PC-9 (cell line): ENCODE results near the gene ZNF552. TPM values are rescaled to one million over a fixed set of nuclear protein-coding genes. Genes with fewer than 3 reads are reported as not detected.
A peak's percentile ranks its signal among the peaks of the same experiment; 100 is the strongest.
"Not testable (repeated sequence)": the region's sequence is repeated elsewhere in the genome, so short reads cannot be mapped to it uniquely, and the experiment has no call there.

Experiments
- Bru-seq: library from RNA; stranded (reverse); fragments of 400-500 nt; gene quantifications from one replicate; lab custom pipeline; 2021; lab: Mats Ljungman, UMichigan
- BruChase-seq, 2 experiments: library from RNA; stranded (reverse); fragments of 400-500 nt; gene quantifications; one replicate each; lab custom pipeline; 2021; lab: Mats Ljungman, UMichigan
- BruUV-seq: library from RNA; stranded (reverse); fragments of 400-500 nt; replicated peaks from 2 replicates; lab custom pipeline; 2021; lab: Mats Ljungman, UMichigan
- CTCF ChIA-PET: fragments of 300-600 bp; sonication (Branson Sonifier 250); formaldehyde crosslinking; loops from one replicate; lab custom pipeline; 2022; ENCODE audit warnings: antibody characterized with exemption; lab: Charles Lee
- POLR2A ChIA-PET: fragments of 300-600 bp; sonication (Branson Sonifier 250); formaldehyde crosslinking; loops from one replicate; lab custom pipeline; 2022; ENCODE audit warnings: antibody characterized with exemption; ENCODE audit not compliant: unreplicated experiment; lab: Charles Lee
- DNase-seq, 2 experiments: peaks; one replicate each; pipeline versions ENCODE4 v3.0.0 to v3.0.0-alpha.2; 2015 to 2022; ENCODE audit warnings: mixed read lengths in 1 of 2
- H2AFZ ChIP-seq: fragments of 200-600 bp; sonication (generic); 2 replicates; pipeline ENCODE4 v1.8.1; 2017; ENCODE audit warnings: antibody characterized with exemption
- H3F3A ChIP-seq: fragments of 200-600 bp; sonication (generic); 2 replicates; pipeline ENCODE4 v1.8.1; 2017; ENCODE audit warnings: antibody characterized with exemption, mild to moderate bottlenecking, low read depth; ENCODE audit not compliant: insufficient read depth
- H3K27ac ChIP-seq: fragments of 200-600 bp; sonication (generic); 2 replicates; pipeline ENCODE4 v1.6.1; 2016; ENCODE audit warnings: mixed run types
- H3K27me3 ChIP-seq: fragments of 200-600 bp; sonication (generic); 2 replicates; pipeline ENCODE4 v1.6.1; 2016; ENCODE audit warnings: low read depth, mixed run types; ENCODE audit not compliant: insufficient read depth
- H3K36me3 ChIP-seq: fragments of 200-600 bp; sonication (generic); 2 replicates; pipeline ENCODE4 v1.6.1; 2016; ENCODE audit warnings: low read depth, mixed run types
- H3K4me1 ChIP-seq: fragments of 200-600 bp; sonication (generic); replicated peaks from 2 replicates; pipeline ENCODE4 v1.6.1; 2016; ENCODE audit warnings: mixed run types; ENCODE audit not compliant: insufficient read depth
- H3K4me2 ChIP-seq: fragments of 200-600 bp; sonication (generic); 2 replicates; pipeline ENCODE4 v1.6.1; 2017; ENCODE audit warnings: mixed run types
- H3K4me3 ChIP-seq: fragments of 200-600 bp; sonication (generic); 2 replicates; pipeline ENCODE4 v1.6.1; 2016; ENCODE audit warnings: mixed run types
- H3K79me2 ChIP-seq: fragments of 200-600 bp; sonication (generic); 2 replicates; pipeline ENCODE4 v1.6.1; 2017; ENCODE audit warnings: low read depth, mixed run types
- H3K9me2 ChIP-seq: fragments of 200-600 bp; sonication (generic); 2 replicates; pipeline ENCODE4 v1.8.1; 2017; ENCODE audit warnings: mild to moderate bottlenecking; ENCODE audit not compliant: insufficient read depth
- H3K9me3 ChIP-seq: fragments of 200-600 bp; sonication (generic); 2 replicates; pipeline ENCODE4 v1.8.1; 2016; ENCODE audit warnings: low read depth; ENCODE audit not compliant: insufficient read depth
- H4K20me1 ChIP-seq: fragments of 200-600 bp; sonication (generic); 2 replicates; pipeline ENCODE4 v1.8.1; 2017; ENCODE audit not compliant: insufficient read depth
- EZH2 ChIP-seq: fragments of 200-600 bp; sonication (generic); IDR thresholded peaks from 2 replicates; pipeline ENCODE4 v1.8.0; 2017; ENCODE audit warnings: antibody characterized with exemption, low read depth
- intact Hi-C: fragments of 100-400 bp; cut with micrococcal nuclease; formaldehyde crosslinking; loops from one replicate; pipeline ENCODE4 v1.10.0; 2022; ENCODE audit not compliant: unreplicated experiment
- long read RNA-seq: library from polyadenylated mRNA; stranded (forward); transcript quantifications from one replicate; pipeline ENCODE4 v2.0.0, GENCODE V29; 2022
- total RNA-seq: library from RNA; stranded (reverse); gene quantifications from 2 replicates; pipeline ENCODE4 v1.2.3, GENCODE V29; 2021
- TF ChIP-seq, protein P1 (sequence below): fragments of 200-600 bp; sonication (generic); conservative IDR thresholded peaks from 2 replicates; pipeline ENCODE4 v1.6.1; 2017; ENCODE audit warnings: mixed run types, antibody characterized with exemption, mild to moderate bottlenecking, moderate library complexity

The ZNF552 gene
- total RNA-seq = 14.3 and 15.1 TPM in 2 replicates
- Bru-seq, nascent RNA = percentile 77 among the genes with signal in this experiment
- BruChase-seq, experiment 1, labeled RNA remaining after a 2-hour chase = percentile 86 among the genes with signal in this experiment
- percentile 64 among the genes with signal in this experiment for BruChase-seq, experiment 2, labeled RNA remaining after a 6-hour chase
- long read RNA-seq, partial matches to known transcripts = 2 of 11 reads
- long read RNA-seq, other reads (novel, unspliced or antisense) = 6 of 11 reads

- Histone ChIP-seq H3K9me3 (no peaks in the 10 kb centered on the region), H3K4me1 (peaks cover 21% of the 10 kb centered on the region), H3K4me3 (peak within 1 kb of the TSS; percentile 80), H3K27ac (peak within 1 kb of the TSS; percentile 42), H3F3A (peaks cover 4% of the 10 kb centered on the region; the same call in 1 of the 2 replicates), H4K20me1 (no peaks in the 10 kb centered on the region; the same call in 1 of the 2 replicates), H3K9me2 (no peaks in the 10 kb centered on the region), H2AFZ (peak within 1 kb of the TSS; percentile 89), H3K79me2 (peaks cover 13% of the 10 kb centered on the region), H3K36me3 (peaks cover 18% of the 10 kb centered on the region; the same call in 1 of the 2 replicates), H3K4me2 (peak within 1 kb of the TSS; percentile 92), H3K27me3 (no peaks in the 10 kb centered on the region)
- CTCF ChIA-PET = no interaction called here
- POLR2A ChIA-PET = interaction anchor here (0.5 to 1.2 kb wide), 6 partner anchors 10 to 499 kb away, joined by 3 to 28 read pairs (median 4); partner anchors contain the start of genes ZNF530 and ZNF548
- TSS peak; percentile 39 for BruUV-seq
- TF ChIP-seq EZH2 = no peak
- TF ChIP-seq, protein P1, sequence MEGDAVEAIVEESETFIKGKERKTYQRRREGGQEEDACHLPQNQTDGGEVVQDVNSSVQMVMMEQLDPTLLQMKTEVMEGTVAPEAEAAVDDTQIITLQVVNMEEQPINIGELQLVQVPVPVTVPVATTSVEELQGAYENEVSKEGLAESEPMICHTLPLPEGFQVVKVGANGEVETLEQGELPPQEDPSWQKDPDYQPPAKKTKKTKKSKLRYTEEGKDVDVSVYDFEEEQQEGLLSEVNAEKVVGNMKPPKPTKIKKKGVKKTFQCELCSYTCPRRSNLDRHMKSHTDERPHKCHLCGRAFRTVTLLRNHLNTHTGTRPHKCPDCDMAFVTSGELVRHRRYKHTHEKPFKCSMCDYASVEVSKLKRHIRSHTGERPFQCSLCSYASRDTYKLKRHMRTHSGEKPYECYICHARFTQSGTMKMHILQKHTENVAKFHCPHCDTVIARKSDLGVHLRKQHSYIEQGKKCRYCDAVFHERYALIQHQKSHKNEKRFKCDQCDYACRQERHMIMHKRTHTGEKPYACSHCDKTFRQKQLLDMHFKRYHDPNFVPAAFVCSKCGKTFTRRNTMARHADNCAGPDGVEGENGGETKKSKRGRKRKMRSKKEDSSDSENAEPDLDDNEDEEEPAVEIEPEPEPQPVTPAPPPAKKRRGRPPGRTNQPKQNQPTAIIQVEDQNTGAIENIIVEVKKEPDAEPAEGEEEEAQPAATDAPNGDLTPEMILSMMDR = no peak
- intact Hi-C loops = loop anchor here (1.0 to 5.0 kb wide), 4 partner anchors 10 to 132 kb away; partner anchors contain the start of genes ZNF551 and ZNF776
- peak; percentile 84 to 93 for DNase-seq
These were observed at the start of gene ZNF552 for GRCh38 chr19:57814505-57815246. Gene ZNF552 (minus strand): TSS chr19:57814913. CDS start chr19:57814743, 170 bp downstream.

DNA sequence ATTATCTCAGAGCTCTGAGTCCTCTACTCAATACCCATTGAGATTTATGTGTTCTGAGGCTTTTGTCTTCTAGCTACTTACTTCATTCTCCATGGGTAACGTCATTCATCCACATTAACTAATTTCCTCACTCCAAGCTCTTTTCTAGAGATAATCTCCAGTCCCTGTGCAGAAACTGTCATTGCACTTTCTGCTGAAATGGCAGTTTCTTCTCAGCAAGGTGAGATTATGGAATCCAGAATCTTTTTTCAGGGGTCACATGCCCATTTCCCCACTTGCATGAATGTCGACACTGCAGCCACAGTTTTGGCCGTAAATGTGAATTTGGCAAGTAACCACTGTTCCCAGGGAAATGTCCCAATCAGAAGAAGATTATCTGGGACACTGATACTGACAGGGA, 47.6 kb upstream of the ZNF552 start:
- BruUV-seq, H3K9me2 ChIP-seq, H3K27me3 ChIP-seq, H3K4me1 ChIP-seq, intact Hi-C loops, DNase-seq, CTCF ChIA-PET, H3K4me2 ChIP-seq, H2AFZ ChIP-seq, H3K27ac ChIP-seq, H4K20me1 ChIP-seq, H3K79me2 ChIP-seq: not testable (repeated sequence)
- POLR2A ChIA-PET = interaction anchor here (0.5 to 0.6 kb wide), 2 partner anchors 32 to 511 kb away, joined by 4 read pairs; partner anchors contain the start of gene ZNF304
- Histone ChIP-seq H3K36me3 (peaks cover 90% of the 10 kb centered on the region), H3K9me3 (peaks cover 56% of the 10 kb centered on the region), H3K4me3 (0 out of 2 replicates have a peak overlapping the region, but pooled peaks have one; percentile 4), H3F3A (peaks cover 14% of the 10 kb centered on the region; the same call in 1 of the 2 replicates)

DNA sequence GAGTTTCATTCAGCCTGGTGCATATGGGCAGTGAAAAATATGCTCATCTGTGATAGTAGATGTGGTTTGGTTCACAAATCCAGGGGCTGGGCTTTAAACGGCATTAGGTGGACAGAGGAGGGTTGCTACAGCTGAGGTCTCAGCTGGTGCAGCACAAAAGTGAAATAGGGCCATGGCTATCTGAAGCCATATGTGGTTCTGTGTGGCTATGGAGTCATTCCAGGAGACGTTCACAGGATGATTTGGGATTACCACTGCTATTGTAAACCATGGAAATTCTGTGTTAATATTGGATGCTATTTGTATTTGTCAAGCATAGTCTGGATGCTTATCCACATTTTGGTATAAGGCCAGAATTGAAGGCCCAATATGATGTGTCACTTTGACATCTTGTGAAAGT, 39.4 kb upstream of the ZNF552 start:
- H3K4me1 ChIP-seq, H3K9me2 ChIP-seq, intact Hi-C loops, CTCF ChIA-PET, H2AFZ ChIP-seq, H3K9me3 ChIP-seq, POLR2A ChIA-PET, H4K20me1 ChIP-seq, H3K27me3 ChIP-seq, H3K4me3 ChIP-seq, DNase-seq, H3K27ac ChIP-seq, BruUV-seq, H3K4me2 ChIP-seq: not testable (repeated sequence)
- Histone ChIP-seq H3F3A (peaks cover 11% of the 10 kb centered on the region; the same call in 1 of the 2 replicates), H3K36me3 (peaks cover 49% of the 10 kb centered on the region), H3K79me2 (peaks cover 39% of the 10 kb centered on the region)

DNA sequence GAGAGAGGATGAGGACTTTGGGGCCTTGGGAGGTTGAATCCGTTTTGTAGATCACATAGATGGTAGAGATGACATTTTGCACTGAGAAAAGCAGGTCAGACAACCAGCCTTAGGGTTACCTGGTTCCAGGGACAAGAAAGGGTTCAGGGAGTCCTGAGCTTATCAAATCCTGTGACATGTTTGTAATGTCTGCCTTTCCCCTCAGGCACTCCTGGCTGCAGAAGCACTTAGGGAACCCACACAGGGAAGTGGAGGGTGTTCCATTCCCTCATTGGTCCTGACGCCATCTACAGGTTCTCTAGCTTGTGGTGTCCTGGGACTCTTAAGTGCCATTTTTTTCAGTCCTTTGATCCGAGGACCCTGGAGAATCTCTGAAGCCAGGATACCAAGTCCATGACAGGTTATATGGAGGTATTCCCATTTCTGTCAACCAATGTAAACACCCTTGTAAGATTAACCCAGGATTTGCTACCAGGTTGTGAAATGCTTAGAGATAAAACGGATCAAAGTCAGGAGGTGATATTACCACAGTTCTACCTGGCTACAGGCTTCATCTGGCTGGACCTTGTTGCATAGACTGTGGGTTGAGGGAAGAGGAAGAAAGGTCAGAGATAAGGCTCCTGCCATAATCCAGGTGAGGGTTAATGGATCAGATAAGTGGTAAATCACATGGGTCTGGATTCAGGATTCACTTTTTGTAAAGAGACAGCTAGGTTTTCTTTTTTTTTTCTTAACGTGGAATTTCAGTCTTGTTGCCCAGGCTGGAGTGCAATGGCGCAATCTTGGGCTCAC, 37.3 kb upstream of the ZNF552 start:
- H3K27me3 ChIP-seq, DNase-seq, H3K9me3 ChIP-seq, H3K27ac ChIP-seq, BruUV-seq, H3K9me2 ChIP-seq, H4K20me1 ChIP-seq, intact Hi-C loops, H2AFZ ChIP-seq, H3K4me1 ChIP-seq, H3K4me3 ChIP-seq: not testable (repeated sequence)
- H3K79me2 ChIP-seq = peaks cover 39% of the 10 kb centered on the region
- ChIA-PET CTCF (interaction anchor here (0.6 kb wide), 1 partner anchor 177 kb away, joined by 16 read pairs; no protein-coding TSS in a partner anchor), POLR2A (interaction anchor here (0.6 to 0.7 kb wide), 2 partner anchors 89 to 106 kb away, joined by 4 to 10 read pairs; partner anchors contain the start of gene ZNF776)
- H3F3A ChIP-seq = peaks cover 27% of the 10 kb centered on the region; the same call in 1 of the 2 replicates
- H3K36me3 ChIP-seq = peaks cover 34% of the 10 kb centered on the region
- H3K4me2 ChIP-seq = peak overlapping the region; percentile 88; the same call in 1 of the 2 replicates
